Measurements from ENCODE around the gene NBEAL2. TPM values are rescaled to one million over a fixed set of nuclear protein-coding genes. Genes with fewer than 3 reads are reported as not detected.
A peak's percentile ranks its signal among the peaks of the same experiment; 100 is the strongest.

NBEAL2 gene
- total RNA-seq, 1 donor from 2014 or later: 115 TPM

DNA sequence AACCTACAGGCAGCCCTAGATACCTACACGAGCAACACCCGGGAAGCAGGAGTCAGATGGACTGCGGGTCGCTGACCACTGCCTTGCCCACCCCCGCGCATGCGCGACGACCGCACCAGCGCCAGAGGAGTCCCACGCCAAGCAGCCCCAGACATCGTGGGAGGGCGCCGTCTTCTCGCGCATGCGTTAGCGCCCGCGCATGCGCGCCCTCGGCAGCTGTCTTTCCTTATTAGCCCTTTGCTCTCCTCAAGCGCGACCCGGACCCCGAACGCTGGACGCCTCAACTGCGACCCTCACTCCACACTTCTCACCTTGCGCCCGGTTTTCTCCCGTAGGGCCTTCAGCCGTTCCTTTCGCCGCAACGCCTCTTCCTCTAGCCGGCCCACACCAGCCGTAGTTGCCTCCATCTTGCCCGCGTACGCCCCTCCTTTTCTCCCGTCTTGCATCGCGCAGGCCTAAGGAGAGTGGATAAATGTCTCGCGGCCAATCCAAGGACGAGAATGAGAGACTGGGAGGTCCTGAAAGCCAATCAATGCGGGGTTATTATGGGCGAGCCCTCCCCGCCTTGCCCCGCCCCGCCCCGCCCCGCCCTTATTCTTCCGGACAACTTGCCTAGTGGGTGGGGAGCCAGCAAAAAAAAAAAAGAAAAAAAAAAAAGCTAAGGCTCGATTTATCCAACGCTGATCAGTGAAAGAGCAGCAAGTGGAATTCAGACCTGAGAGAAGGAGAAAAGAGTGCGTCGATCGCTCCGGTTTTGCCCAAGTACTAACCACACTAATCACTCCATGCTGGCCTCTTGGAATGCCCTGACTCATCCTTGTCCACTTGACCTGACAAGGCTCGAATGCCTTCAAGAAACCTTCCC, 2.9 kb upstream of the NBEAL2 start, which contains the start of gene CCDC12:
CCDC12 (minus strand) TSS at position 420 of the 865 bp plus-strand sequence; CDS start at position 407, 13 bp downstream.
- H3K27me3 Mint-ChIP-seq: no peaks in the 10 kb centered on the region
- peaks cover 28% of the 10 kb centered on the region for H3K4me1 Mint-ChIP-seq (ENCODE audit: unreplicated experiment)
- TF ChIP-seq, protein P1, sequence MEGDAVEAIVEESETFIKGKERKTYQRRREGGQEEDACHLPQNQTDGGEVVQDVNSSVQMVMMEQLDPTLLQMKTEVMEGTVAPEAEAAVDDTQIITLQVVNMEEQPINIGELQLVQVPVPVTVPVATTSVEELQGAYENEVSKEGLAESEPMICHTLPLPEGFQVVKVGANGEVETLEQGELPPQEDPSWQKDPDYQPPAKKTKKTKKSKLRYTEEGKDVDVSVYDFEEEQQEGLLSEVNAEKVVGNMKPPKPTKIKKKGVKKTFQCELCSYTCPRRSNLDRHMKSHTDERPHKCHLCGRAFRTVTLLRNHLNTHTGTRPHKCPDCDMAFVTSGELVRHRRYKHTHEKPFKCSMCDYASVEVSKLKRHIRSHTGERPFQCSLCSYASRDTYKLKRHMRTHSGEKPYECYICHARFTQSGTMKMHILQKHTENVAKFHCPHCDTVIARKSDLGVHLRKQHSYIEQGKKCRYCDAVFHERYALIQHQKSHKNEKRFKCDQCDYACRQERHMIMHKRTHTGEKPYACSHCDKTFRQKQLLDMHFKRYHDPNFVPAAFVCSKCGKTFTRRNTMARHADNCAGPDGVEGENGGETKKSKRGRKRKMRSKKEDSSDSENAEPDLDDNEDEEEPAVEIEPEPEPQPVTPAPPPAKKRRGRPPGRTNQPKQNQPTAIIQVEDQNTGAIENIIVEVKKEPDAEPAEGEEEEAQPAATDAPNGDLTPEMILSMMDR (conservative IDR thresholded peaks at IDR 0.05): no peak
- peak; percentile 92 for DNase-seq (ENCODE audit: extremely low spot score, unreplicated experiment)
- H3K36me3 Mint-ChIP-seq: peaks cover 11% of the 10 kb centered on the region
- peak within 1 kb of the TSS; percentile 99 for H3K4me3 Mint-ChIP-seq
- H3K9me3 Mint-ChIP-seq: no peaks in the 10 kb centered on the region
- peak within 1 kb of the TSS; percentile 99 for H3K27ac Mint-ChIP-seq

DNA sequence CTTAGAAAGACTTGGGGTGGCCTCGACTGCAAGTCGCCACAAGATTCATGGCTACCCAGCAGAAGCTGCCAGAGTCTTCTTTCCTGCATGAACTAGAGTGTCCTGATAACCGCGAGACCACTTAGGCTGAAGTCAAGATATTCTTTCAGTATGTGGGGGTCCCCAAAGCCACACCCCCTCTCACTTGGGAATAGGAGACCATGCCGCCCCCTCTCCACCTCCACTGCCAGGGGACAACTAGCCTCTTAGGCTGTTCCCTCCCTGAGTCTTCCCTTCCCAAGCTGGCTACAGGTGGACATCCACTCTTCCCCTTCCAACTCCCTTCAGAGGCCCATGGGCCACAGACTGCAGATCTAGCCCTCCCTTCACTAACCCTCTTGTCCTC, 1.7 kb upstream of the NBEAL2 start:
- no peaks in the 10 kb centered on the region for H3K9me3 Mint-ChIP-seq
- H3K36me3 Mint-ChIP-seq: peaks cover 7% of the 10 kb centered on the region
- no peaks in the 10 kb centered on the region for H3K27me3 Mint-ChIP-seq
- peak overlapping the region; percentile 99 for H3K27ac Mint-ChIP-seq
- peaks cover 24% of the 10 kb centered on the region for H3K4me1 Mint-ChIP-seq (ENCODE audit: unreplicated experiment)
- DNase-seq (ENCODE audit: extremely low spot score, unreplicated experiment): no peak
- TF ChIP-seq, protein P1 (conservative IDR thresholded peaks at IDR 0.05): no peak
- peak overlapping the region; percentile 99 for H3K4me3 Mint-ChIP-seq

DNA sequence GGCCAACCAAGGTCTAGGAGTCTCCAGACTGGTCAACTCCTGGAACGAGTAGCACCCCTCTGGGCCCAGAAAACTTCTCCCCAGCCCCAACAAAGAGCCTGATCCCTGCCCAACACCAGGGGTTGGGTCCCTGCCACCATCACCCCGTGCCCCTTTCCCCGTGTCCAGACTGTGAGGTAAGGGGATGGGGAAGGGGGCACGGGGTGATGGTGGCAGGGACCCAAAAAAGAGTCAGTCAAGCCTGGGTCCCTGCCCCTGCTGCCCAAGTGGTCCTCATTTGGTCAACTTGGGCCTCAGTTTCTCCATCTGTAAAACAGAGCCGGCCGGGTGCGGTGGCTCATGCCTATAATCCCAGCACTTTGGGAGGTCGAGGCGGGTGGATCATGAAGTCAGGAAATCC, 1.1 kb upstream of the NBEAL2 start:
- Mint-ChIP-seq H3K27ac (peak overlapping the region; percentile 99), H3K9me3 (no peaks in the 10 kb centered on the region), H3K4me3 (peak overlapping the region; percentile 99), H3K36me3 (peaks cover 7% of the 10 kb centered on the region), H3K27me3 (no peaks in the 10 kb centered on the region), H3K4me1 (ENCODE audit: unreplicated experiment) (peaks cover 24% of the 10 kb centered on the region)
- no peak for DNase-seq (ENCODE audit: extremely low spot score, unreplicated experiment)
- TF ChIP-seq, protein P1 (conservative IDR thresholded peaks at IDR 0.05): no peak

DNA sequence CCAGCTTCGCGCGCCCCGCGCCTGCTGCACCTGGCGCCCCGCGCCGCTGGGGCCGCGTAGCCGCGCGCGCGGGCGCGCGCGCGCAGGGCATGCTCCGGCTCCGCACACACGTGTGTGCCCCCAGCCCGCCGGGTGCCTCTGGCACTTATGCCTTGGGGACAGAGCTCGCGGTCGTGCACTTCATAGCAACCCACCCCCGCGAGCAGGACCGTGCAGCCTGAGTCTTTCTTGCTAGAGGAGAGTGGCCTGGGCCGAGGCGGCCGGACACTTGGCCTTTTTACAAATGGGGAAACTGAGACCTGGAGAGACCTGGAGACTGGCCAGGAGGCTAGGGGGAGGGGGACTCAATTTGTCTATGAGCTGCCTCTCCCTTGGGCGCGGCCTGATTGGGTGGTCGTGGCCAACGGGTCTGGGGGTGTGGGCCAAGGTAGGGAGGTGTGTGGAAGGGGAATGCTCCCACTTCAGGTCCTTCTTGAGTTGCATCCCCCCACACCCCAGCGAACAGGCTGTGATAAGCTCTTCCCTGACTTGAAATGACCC, 562 bp downstream of the NBEAL2 start:
- no peak for DNase-seq (ENCODE audit: extremely low spot score, unreplicated experiment)
- Mint-ChIP-seq H3K27me3 (no peaks in the 10 kb centered on the region), H3K9me3 (no peaks in the 10 kb centered on the region), H3K36me3 (no peaks in the 10 kb centered on the region), H3K4me1 (ENCODE audit: unreplicated experiment) (peaks cover 16% of the 10 kb centered on the region), H3K4me3 (peak overlapping the region; percentile 86), H3K27ac (no peak overlapping the region)
- TF ChIP-seq, protein P1 (conservative IDR thresholded peaks at IDR 0.05): no peak

DNA sequence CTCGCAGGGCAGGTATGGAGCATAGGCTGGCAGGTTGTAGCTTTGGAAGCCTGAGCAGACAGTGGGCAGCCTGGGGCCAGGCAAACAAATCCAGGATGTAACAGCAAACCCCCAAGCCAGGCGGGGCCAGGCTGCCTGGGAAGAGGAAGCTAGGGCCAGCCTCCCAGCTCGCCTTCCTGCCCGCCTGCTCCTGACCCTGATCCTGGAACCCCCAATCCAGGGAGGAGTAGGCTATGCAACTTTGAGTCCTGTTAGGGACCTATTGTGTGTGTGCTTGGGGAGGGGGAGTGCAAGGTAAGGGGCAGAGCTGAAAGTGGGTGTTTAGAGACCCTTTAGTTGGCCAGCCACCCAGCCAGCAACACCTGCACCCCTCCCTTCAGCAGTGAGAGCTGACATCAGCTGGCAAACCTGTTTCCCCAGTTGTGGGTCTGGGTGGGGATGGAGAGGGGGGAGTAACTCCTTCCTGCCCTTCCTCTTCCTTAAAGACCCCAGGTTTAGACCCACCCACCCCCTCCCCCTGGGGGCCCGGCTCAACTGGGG, 2.5 kb downstream of the NBEAL2 start:
- DNase-seq (ENCODE audit: extremely low spot score, unreplicated experiment): no peak
- Mint-ChIP-seq H3K36me3 (peaks cover 5% of the 10 kb centered on the region), H3K9me3 (no peaks in the 10 kb centered on the region), H3K4me1 (ENCODE audit: unreplicated experiment) (peaks cover 26% of the 10 kb centered on the region), H3K4me3 (peak overlapping the region; percentile 83), H3K27ac (peak overlapping the region; percentile 89), H3K27me3 (no peaks in the 10 kb centered on the region)
- TF ChIP-seq, protein P1 (conservative IDR thresholded peaks at IDR 0.05): no peak
